HG03159 (cell line): ENCODE data around the gene VAMP1.
"Not testable (repeated sequence)": the region's sequence is repeated elsewhere in the genome, so short reads cannot be mapped to it uniquely, and the experiment has no call there.

Source experiments
- ATAC-seq: cut with Tn5 transposase; IDR thresholded peaks from one replicate; pipeline ENCODE4 v1.9.1; 2021; ENCODE audit warnings: mild to moderate bottlenecking, moderate library complexity; ENCODE audit not compliant: unreplicated experiment

VAMP1 gene

GRCh38 chr12:6451348-6452244 is 18.9 kb downstream of the VAMP1 start, which contains the start of gene TAPBPL:
TSS of gene TAPBPL (plus strand) at chr12:6452042. CDS start at chr12:6452249, 207 bp downstream.
- peak; percentile 68 for ATAC-seq

- ATAC-seq: no peak
Observed at GRCh38 chr12:6450869-6451347, 19.6 kb downstream of the VAMP1 start.

- ATAC-seq: no peak
Observed at GRCh38 chr12:6450091-6450868, 20.2 kb downstream of the VAMP1 start.

GRCh38 chr12:6444704-6445688 is 25.5 kb downstream of the VAMP1 start, which contains the start of gene CD27:
TSS of gene CD27 (plus strand) at chr12:6444955. CDS start at chr12:6445096, 141 bp downstream.
- ATAC-seq: no peak

GRCh38 chr12:6444031-6444430 is 26.4 kb downstream of the VAMP1 start:
- ATAC-seq: no peak

GRCh38 chr12:6443361-6443983 is 27.0 kb downstream of the VAMP1 start:
- no peak for ATAC-seq

- no peak for ATAC-seq
Observed at GRCh38 chr12:6442836-6443235, 27.6 kb downstream of the VAMP1 start.

GRCh38 chr12:6440391-6440790 is 30.1 kb downstream of the VAMP1 start:
- ATAC-seq: no peak

- no peak for ATAC-seq
Observed at GRCh38 chr12:6438345-6438744, 32.1 kb downstream of the VAMP1 start.

GRCh38 chr12:6437586-6437985 is 32.9 kb downstream of the VAMP1 start:
- ATAC-seq: no peak

GRCh38 chr12:6435961-6436715 is 34.3 kb downstream of the VAMP1 start:
- no peak for ATAC-seq

- no peak for ATAC-seq
Observed at GRCh38 chr12:6434205-6435140, 36.0 kb downstream of the VAMP1 start.

- ATAC-seq: no peak
Observed at GRCh38 chr12:6432991-6433390, 37.5 kb downstream of the VAMP1 start.

- ATAC-seq: no peak
Observed at GRCh38 chr12:6430124-6430989, 40.1 kb downstream of the VAMP1 start.

GRCh38 chr12:6428326-6428725 is 42.2 kb downstream of the VAMP1 start:
- no peak for ATAC-seq

- ATAC-seq: not testable (repeated sequence)
Observed at GRCh38 chr12:6427796-6428195, 42.7 kb downstream of the VAMP1 start.
